NT2/D1 (cell line): ENCODE data around the gene YAP1.

Source experiments
- YY1 ChIP-seq: IDR thresholded peaks from 2 replicates; pipeline ENCODE4 v1.6.1; 2011; ENCODE audit not compliant: insufficient read length, insufficient read depth
- ZNF274 ChIP-seq: IDR thresholded peaks from 2 replicates; pipeline ENCODE4 v1.6.1; 2011; ENCODE audit warnings: mild to moderate bottlenecking, low read depth, low read length

- no peak for TF ChIP-seq YY1
- no peak for TF ChIP-seq ZNF274
These were observed 87.5 kb downstream of the YAP1 start for GRCh38 chr11:102197670-102198139.
